ENCODE measurements around the gene ZG16B.

The ZG16B gene

DNA sequence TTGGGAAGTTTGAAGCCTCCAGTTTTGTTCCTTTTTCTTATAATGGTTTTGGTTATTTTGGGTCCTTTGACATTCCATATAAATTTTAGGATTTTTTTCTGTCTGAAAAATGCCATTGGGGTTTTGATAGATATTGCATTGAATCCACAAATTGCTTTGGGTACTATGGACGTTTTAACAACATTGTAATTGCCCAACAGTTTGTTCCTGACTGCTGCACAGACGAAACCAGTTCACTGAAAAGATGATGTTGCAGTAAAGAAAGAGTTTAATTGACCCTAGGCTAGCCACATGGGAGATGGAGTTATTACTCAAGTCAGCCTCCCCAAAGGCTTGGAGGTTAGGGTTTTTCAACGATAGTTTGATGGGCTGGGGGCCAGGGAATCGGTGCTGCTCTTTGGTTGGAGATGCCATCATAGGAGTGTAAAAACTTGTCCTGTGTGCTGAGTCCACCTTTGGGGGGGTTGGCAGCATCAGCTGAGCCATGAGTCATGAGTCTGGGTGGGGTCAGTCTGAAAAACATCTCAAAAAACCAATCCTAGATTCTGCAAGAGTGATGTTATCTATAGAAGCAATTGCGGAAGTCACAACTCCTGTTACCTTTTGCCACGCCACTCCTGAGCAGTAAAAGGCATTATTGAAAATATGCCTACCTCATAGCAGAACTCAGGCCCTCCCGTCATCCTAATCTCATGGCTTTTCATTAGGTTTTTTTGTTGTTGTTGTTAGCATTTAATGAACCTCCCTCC lies 34.5 kb upstream of the ZG16B start:
- H3K9me3 ChIP-seq (ENCODE audit: insufficient read depth, low read length), result no peaks in the 10 kb centered on the region
- no peak overlapping the region for H3K4me3 ChIP-seq (ENCODE audit: insufficient read length, low read depth)
- H3K4me1 ChIP-seq (ENCODE audit: insufficient read depth, insufficient read length), result peaks cover 7% of the 10 kb centered on the region
- H3K27me3 ChIP-seq (ENCODE audit: insufficient read depth, insufficient read length), result no peaks in the 10 kb centered on the region
- TF ChIP-seq ZNF274 (IDR thresholded peaks at IDR 0.05; ENCODE audit: low read depth, low read length) (no peak), SUZ12 (IDR thresholded peaks at IDR 0.05; ENCODE audit: extremely low read depth, insufficient read depth, insufficient read length) (no peak), YY1 (IDR thresholded peaks at IDR 0.05; ENCODE audit: insufficient read depth, insufficient read length) (no peak)
- DNase-seq (ENCODE audit: low read depth, low spot score), result no peak
- H3K9ac ChIP-seq (ENCODE audit: insufficient read length, low read depth), result no peak overlapping the region
- H3K36me3 ChIP-seq (ENCODE audit: insufficient read depth, insufficient read length, low read length), result no peaks in the 10 kb centered on the region

DNA sequence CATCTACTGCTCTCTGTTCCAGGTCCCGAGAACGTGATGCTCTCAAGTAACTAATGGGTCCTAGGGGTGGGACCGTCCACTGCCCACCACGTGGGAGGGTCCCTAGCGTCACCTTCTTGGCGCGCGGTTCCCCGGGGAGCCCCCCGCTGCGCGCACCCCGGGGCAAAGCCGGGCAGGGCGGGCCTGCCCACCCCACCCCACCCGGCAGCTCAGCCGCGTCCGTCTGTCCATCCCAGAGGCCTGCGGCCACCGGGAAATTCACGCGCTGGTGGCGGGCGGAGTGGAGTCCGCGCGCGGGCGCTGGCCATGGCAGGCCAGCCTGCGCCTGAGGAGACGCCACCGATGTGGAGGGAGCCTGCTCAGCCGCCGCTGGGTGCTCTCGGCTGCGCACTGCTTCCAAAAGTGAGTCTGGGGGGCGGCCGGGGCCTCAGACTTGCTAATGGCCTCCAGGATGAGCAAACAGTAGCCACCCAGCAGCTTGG lies 31.3 kb upstream of the ZG16B start:
- no peak overlapping the region for H3K4me3 ChIP-seq (ENCODE audit: insufficient read length, low read depth)
- no peaks in the 10 kb centered on the region for H3K27me3 ChIP-seq (ENCODE audit: insufficient read depth, insufficient read length)
- H3K9ac ChIP-seq (ENCODE audit: insufficient read length, low read depth), result no peak overlapping the region
- peaks cover 7% of the 10 kb centered on the region for H3K4me1 ChIP-seq (ENCODE audit: insufficient read depth, insufficient read length)
- no peak for TF ChIP-seq SUZ12 (IDR thresholded peaks at IDR 0.05; ENCODE audit: extremely low read depth, insufficient read depth, insufficient read length)
- no peak for TF ChIP-seq ZNF274 (IDR thresholded peaks at IDR 0.05; ENCODE audit: low read depth, low read length)
- TF ChIP-seq YY1 (IDR thresholded peaks at IDR 0.05; ENCODE audit: insufficient read depth, insufficient read length), result no peak
- H3K36me3 ChIP-seq (ENCODE audit: insufficient read depth, insufficient read length, low read length), result no peaks in the 10 kb centered on the region
- peaks cover 11% of the 10 kb centered on the region for H3K9me3 ChIP-seq (ENCODE audit: insufficient read depth, low read length)
- DNase-seq (ENCODE audit: low read depth, low spot score), result no peak

- H3K4me3 ChIP-seq (ENCODE audit: insufficient read length, low read depth), result no peak overlapping the region
- no peak overlapping the region for H3K9ac ChIP-seq (ENCODE audit: insufficient read length, low read depth)
- no peaks in the 10 kb centered on the region for H3K27me3 ChIP-seq (ENCODE audit: insufficient read depth, insufficient read length)
- TF ChIP-seq YY1 (IDR thresholded peaks at IDR 0.05; ENCODE audit: insufficient read depth, insufficient read length), result no peak
- H3K36me3 ChIP-seq (ENCODE audit: insufficient read depth, insufficient read length, low read length), result no peaks in the 10 kb centered on the region
- peaks cover 16% of the 10 kb centered on the region for H3K9me3 ChIP-seq (ENCODE audit: insufficient read depth, low read length)
- no peak for DNase-seq (ENCODE audit: low read depth, low spot score)
- peaks cover 7% of the 10 kb centered on the region for H3K4me1 ChIP-seq (ENCODE audit: insufficient read depth, insufficient read length)
These were observed 30.8 kb upstream of the ZG16B start for GRCh38 chr16:2799205-2799858.

- H3K9me3 ChIP-seq (ENCODE audit: insufficient read depth, low read length), result peaks cover 21% of the 10 kb centered on the region
- peaks cover 7% of the 10 kb centered on the region for H3K4me1 ChIP-seq (ENCODE audit: insufficient read depth, insufficient read length)
- no peak overlapping the region for H3K9ac ChIP-seq (ENCODE audit: insufficient read length, low read depth)
- DNase-seq (ENCODE audit: low read depth, low spot score), result no peak
- H3K36me3 ChIP-seq (ENCODE audit: insufficient read depth, insufficient read length, low read length), result no peaks in the 10 kb centered on the region
- H3K4me3 ChIP-seq (ENCODE audit: insufficient read length, low read depth), result no peak overlapping the region
- TF ChIP-seq ZNF274 (IDR thresholded peaks at IDR 0.05; ENCODE audit: low read depth, low read length), result no peak
- no peak for TF ChIP-seq YY1 (IDR thresholded peaks at IDR 0.05; ENCODE audit: insufficient read depth, insufficient read length)
- TF ChIP-seq SUZ12 (IDR thresholded peaks at IDR 0.05; ENCODE audit: extremely low read depth, insufficient read depth, insufficient read length), result no peak
- no peaks in the 10 kb centered on the region for H3K27me3 ChIP-seq (ENCODE audit: insufficient read depth, insufficient read length)
These were observed 30.3 kb upstream of the ZG16B start for GRCh38 chr16:2799859-2800226.

DNA sequence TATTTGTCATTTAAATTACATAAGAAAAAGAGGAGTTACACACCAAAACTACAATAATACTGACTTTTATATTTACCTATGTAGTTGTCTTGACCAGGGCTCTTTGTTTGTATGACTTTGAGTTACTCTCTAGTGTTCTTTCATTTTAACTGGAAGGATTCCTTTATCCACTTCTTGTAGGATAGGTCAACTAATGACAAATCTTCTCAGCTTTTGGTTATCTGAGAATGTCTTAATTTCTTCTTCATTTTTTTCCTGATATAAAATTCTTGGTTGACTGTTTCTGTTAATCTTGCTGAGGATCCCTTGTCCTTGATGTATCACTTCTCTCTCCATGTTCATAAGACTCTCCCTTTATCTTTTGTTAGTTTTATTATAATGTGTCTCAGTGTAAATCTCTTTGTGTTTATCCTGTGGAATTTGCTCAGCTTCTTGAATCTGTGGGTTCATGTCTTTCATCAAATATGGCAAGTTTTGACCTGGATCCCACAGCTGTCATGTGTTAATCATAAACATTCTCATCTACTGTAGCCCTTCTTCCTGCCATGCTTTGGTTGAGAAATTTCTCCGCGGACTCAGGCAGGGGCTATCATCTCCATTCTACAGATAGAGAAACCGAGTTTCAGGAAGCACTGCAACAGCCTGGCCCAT lies 26.4 kb upstream of the ZG16B start:
- no peak for TF ChIP-seq YY1 (IDR thresholded peaks at IDR 0.05; ENCODE audit: insufficient read depth, insufficient read length)
- no peak for TF ChIP-seq ZNF274 (IDR thresholded peaks at IDR 0.05; ENCODE audit: low read depth, low read length)
- TF ChIP-seq SUZ12 (IDR thresholded peaks at IDR 0.05; ENCODE audit: extremely low read depth, insufficient read depth, insufficient read length), result no peak
- DNase-seq (ENCODE audit: low read depth, low spot score), result no peak
- Histone ChIP-seq H3K4me1 (ENCODE audit: insufficient read depth, insufficient read length) (no peaks in the 10 kb centered on the region), H3K9me3 (ENCODE audit: insufficient read depth, low read length) (peaks cover 24% of the 10 kb centered on the region), H3K36me3 (ENCODE audit: insufficient read depth, insufficient read length, low read length) (no peaks in the 10 kb centered on the region), H3K9ac (ENCODE audit: insufficient read length, low read depth) (no peak overlapping the region), H3K27me3 (ENCODE audit: insufficient read depth, insufficient read length) (peaks cover 4% of the 10 kb centered on the region), H3K4me3 (ENCODE audit: insufficient read length, low read depth) (no peak overlapping the region)

DNA sequence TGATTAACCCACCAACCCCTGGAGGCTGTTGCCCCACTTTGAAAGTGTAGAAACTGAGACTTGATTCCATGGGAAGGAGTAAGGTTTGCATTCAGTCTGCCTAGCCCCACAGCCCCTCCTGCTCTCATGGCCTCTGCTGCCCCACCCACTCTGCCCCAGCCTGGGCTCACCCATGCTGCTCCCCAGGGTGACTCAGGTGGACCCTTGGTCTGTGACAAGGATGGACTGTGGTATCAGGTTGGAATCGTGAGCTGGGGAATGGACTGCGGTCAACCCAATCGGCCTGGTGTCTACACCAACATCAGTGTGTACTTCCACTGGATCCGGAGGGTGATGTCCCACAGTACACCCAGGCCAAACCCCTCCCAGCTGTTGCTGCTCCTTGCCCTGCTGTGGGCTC lies 25.4 kb upstream of the ZG16B start:
- Histone ChIP-seq H3K9me3 (ENCODE audit: insufficient read depth, low read length) (peaks cover 24% of the 10 kb centered on the region), H3K4me1 (ENCODE audit: insufficient read depth, insufficient read length) (no peaks in the 10 kb centered on the region), H3K36me3 (ENCODE audit: insufficient read depth, insufficient read length, low read length) (no peaks in the 10 kb centered on the region), H3K9ac (ENCODE audit: insufficient read length, low read depth) (no peak overlapping the region), H3K27me3 (ENCODE audit: insufficient read depth, insufficient read length) (peaks cover 4% of the 10 kb centered on the region), H3K4me3 (ENCODE audit: insufficient read length, low read depth) (no peak overlapping the region)
- no peak for DNase-seq (ENCODE audit: low read depth, low spot score)
- TF ChIP-seq ZNF274 (IDR thresholded peaks at IDR 0.05; ENCODE audit: low read depth, low read length) (no peak), YY1 (IDR thresholded peaks at IDR 0.05; ENCODE audit: insufficient read depth, insufficient read length) (no peak), SUZ12 (IDR thresholded peaks at IDR 0.05; ENCODE audit: extremely low read depth, insufficient read depth, insufficient read length) (no peak)

DNA sequence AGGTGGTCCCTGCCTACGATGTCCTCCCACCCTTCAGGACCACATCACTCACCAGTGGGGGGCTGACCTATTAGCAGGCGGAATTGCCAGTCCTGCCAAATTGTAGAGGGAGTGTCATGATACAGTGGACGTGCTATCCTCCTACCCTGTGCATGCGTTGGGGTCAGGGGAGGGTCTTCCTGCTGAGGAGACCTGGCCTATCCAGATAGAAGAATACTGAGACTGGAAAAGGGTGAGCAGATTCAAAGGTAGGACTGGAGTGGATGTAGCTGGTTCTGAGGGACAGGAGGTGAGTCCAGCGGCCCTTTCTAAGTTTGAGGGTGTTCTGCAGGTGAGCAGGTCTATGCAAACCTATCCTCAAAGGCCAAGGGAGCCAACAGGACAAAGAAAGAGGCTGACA lies 23.8 kb upstream of the ZG16B start:
- Histone ChIP-seq H3K4me3 (ENCODE audit: insufficient read length, low read depth) (no peak overlapping the region), H3K27me3 (ENCODE audit: insufficient read depth, insufficient read length) (peaks cover 4% of the 10 kb centered on the region), H3K36me3 (ENCODE audit: insufficient read depth, insufficient read length, low read length) (no peaks in the 10 kb centered on the region), H3K9ac (ENCODE audit: insufficient read length, low read depth) (no peak overlapping the region), H3K9me3 (ENCODE audit: insufficient read depth, low read length) (peaks cover 24% of the 10 kb centered on the region), H3K4me1 (ENCODE audit: insufficient read depth, insufficient read length) (no peaks in the 10 kb centered on the region)
- TF ChIP-seq SUZ12 (IDR thresholded peaks at IDR 0.05; ENCODE audit: extremely low read depth, insufficient read depth, insufficient read length) (no peak), ZNF274 (IDR thresholded peaks at IDR 0.05; ENCODE audit: low read depth, low read length) (no peak), YY1 (IDR thresholded peaks at IDR 0.05; ENCODE audit: insufficient read depth, insufficient read length) (no peak)
- no peak for DNase-seq (ENCODE audit: low read depth, low spot score)
